HG03097 (cell line): ENCODE data around the gene PLCG1.

Experiments
- ATAC-seq: cut with Tn5 transposase; IDR thresholded peaks from one replicate; pipeline ENCODE4 v1.9.1; 2021; ENCODE audit not compliant: unreplicated experiment, low FRiP score

The PLCG1 gene

GRCh38 chr20:41141153-41141815, 3.9 kb downstream of the PLCG1 start:
- ATAC-seq, result no peak

GRCh38 chr20:41142245-41142644, 4.9 kb downstream of the PLCG1 start:
- no peak for ATAC-seq

DNA sequence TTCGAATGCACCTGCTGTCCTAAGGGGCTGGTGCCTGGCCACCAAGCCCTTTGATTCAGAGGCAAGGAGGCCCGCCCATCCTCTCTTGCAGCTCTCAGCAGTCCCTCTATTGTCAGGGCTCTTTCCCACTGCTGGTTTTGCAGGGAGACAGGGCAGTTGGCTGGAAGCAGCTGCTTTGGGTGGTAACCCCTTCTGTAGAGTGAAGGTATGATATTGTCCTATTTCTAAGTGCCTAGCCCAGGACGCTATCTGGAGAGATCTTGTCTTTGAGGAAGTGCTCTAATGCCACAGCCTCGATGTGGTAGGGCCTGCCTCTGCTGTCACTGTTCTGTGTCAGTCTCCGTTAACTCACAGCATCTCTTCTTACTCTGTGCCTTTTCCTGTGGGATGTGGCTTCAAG, 5.6 kb downstream of the PLCG1 start:
- ATAC-seq, result no peak

GRCh38 chr20:41143354-41143753, 6.0 kb downstream of the PLCG1 start:
- no peak for ATAC-seq

GRCh38 chr20:41145317-41145716, 8.0 kb downstream of the PLCG1 start:
- no peak for ATAC-seq

- no peak for ATAC-seq
Observed at GRCh38 chr20:41145821-41146620, 8.7 kb downstream of the PLCG1 start.

DNA sequence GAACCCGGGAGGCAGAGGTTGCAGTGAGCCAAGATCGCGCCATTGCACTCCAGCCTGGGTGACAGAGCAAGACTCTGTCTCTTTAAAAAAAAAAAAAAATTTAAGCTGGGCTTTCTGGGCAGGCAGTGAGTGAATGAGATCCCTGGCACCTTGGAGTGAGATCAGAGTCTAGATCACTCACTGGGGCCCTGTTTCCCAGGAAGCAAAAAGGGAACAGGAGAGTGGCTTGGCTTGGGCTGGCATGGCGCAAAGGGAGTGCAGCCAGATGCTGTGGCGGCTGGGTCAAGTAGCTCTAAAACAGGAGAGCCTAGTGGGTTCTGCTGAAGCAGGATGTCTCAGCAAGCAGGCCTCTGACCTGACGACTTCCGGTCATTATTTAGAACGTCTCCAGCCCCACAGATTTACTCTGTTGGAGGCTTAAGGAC, 10.4 kb downstream of the PLCG1 start:
- no peak for ATAC-seq

- no peak for ATAC-seq
Observed at GRCh38 chr20:41148942-41149341, 11.6 kb downstream of the PLCG1 start.

DNA sequence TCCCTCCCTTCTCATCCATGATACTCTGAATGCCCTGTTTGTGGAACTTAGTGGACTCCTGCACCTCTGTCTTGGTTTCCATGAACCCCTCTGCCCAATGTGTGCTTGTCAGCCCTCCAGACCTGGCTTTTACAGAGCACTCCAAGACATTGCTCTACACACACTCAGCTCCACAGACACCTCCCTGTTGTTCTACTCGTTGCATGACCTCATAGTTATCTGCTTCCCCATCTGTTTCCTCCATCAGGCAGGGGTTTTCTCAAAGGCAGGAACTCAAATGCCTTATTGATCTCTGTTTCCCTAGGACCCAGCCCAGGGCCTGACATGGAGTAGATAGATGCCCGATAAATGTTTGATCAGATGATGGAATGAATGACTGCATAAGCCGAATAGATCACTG, 13.3 kb downstream of the PLCG1 start:
- ATAC-seq, result no peak

- no peak for ATAC-seq
Observed at GRCh38 chr20:41151134-41151869, 14.0 kb downstream of the PLCG1 start.

GRCh38 chr20:41152108-41152757, 14.9 kb downstream of the PLCG1 start:
- ATAC-seq, result no peak

- no peak for ATAC-seq
Observed at GRCh38 chr20:41154436-41155176, 17.3 kb downstream of the PLCG1 start.

DNA sequence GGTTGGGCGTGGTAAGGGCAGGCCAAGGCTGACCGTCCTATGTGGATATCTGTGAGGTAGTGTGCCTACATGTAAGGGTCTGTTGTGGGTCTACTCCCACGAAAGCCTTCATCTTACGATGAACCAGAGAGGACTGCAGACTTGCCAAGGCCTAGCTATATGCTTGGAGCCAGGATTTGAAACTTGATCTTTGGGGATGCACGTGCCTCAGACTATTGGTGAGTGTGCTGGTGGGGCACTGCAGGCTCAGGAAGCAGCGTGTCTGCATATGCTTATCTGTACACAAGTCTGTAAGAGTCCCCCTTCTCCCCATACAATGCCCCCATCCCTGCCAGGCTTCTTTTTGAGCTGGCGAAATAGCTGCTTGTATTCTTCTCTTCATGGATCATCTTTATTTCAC, 17.9 kb downstream of the PLCG1 start:
- ATAC-seq, result no peak

DNA sequence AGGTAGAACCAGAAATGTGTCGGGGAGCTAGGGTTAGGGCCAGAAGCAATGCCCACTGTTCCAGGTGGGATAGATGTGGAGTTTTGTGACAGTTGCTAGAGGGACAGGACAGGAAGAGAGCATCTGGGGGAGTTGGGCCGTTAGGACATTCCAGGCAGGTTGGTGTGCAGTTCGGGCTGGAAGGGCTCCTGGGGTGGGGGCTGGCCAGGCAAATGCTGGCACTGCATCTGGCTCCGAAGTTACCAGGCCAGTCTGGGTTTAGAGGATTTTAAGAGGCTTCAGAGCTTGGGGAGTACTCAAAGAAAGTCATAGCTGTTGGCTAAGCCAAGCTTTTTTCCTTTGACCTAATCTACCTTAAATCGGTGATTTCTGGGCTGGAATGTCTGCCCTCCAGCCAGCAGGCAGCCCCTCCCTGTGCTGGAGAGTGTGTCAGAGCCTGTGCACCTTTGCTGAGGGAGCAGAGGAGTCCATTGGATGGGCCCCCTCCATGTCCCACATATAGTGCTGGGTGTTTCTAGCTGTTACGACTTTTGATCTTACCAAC, 20.8 kb downstream of the PLCG1 start:
- no peak for ATAC-seq

DNA sequence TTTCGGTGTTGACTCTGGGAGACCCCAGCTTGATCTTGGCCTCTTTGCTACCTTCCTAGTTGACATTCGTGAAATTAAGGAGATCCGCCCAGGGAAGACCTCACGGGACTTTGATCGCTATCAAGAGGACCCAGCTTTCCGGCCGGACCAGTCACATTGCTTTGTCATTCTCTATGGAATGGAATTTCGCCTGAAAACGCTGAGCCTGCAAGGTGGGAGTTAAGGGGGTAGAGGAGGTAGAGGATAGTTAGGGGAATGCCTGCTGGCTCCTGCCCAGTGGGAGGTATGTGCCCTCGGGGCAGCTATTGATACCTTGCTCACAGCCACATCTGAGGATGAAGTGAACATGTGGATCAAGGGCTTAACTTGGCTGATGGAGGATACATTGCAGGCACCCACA, 22.2 kb downstream of the PLCG1 start:
- no peak for ATAC-seq

DNA sequence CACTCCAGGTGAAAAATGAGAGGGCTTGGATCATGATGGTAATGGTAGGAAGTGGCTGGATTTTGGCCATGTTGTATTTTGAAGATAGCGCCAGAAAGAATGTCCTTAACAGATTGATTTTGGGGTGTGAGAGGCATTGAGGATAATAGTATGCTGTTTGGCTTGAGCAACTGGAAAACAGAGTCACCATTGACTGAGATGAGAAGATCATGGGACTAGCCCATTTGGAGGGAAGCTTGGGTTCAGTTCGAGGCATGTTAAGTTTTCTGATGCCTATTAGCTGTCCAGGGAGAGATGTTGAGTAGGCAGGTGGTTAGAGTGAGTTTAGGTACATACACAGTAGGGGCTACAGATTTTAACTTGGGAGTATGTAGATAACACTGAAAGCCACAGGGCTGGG, 23.3 kb downstream of the PLCG1 start:
- no peak for ATAC-seq

DNA sequence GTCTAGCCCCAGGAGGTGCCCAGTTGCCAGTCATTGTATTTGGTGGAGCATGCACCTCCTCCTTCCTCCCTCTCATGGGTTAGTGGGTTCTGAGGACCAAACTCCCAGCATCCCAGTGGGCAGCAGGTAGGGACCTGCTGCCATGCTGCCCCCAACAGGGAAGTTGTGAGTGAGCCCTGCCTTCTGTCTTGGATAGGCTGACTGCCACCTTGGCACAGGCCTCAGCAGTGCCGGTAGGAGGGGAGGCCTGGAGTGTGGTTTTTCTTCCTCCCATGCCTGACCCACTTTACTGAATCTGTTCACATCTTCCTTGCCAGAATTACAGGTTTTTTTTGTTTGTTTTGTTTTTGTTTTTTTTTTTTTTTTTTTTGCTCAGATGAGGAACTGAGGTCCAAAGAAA, 24.5 kb downstream of the PLCG1 start:
- no peak for ATAC-seq

- ATAC-seq, result no peak
Observed at GRCh38 chr20:41162396-41162795, 25.1 kb downstream of the PLCG1 start.

GRCh38 chr20:41163821-41164220, 26.5 kb downstream of the PLCG1 start:
- ATAC-seq, result no peak
